ENCODE data around the gene PAQR4. TPM values are rescaled to one million over a fixed set of nuclear protein-coding genes. Genes with fewer than 3 reads are reported as not detected.

PAQR4 gene
- polyA plus RNA-seq, 1 experiment = 4.4 TPM

DNA sequence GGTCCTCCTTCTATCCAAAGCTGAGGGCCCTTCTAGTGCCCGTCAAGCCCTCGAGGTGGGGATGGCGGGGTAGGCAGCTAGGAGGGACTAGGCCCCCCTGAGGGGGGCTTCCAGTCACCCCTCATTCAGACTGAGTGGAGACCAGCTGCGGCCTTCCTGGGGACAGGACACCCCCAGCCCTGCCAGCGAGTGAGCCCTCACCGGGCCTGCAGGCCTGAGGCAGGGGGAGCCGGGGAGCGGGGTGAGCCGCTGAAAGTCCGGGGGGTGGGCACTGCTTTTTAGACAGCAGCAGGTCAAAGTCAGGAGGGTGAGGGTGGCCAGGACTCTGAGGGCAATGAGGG is 13.7 kb upstream of the PAQR4 start:
- POLR2A ChIA-PET = no interaction called here
- H3K27me3 ChIP-seq (ENCODE audit: control insufficient read depth, insufficient read depth, low read length) = peaks cover 8% of the 10 kb centered on the region; the same call in 1 of the 2 replicates
- CTCF ChIA-PET = interaction anchor here (1.0 kb wide), 1 partner anchor 8 kb away, joined by 3 read pairs; the partner anchor contains the start of gene KREMEN2
- no peaks in the 10 kb centered on the region for H3K36me3 ChIP-seq (ENCODE audit: control insufficient read depth, insufficient read depth, low read length)
- no peak overlapping the region for H3K4me3 ChIP-seq (ENCODE audit: low read depth, low read length)
- no peak for DNase-seq (ENCODE audit: low read depth)
- TF ChIP-seq, protein P1, sequence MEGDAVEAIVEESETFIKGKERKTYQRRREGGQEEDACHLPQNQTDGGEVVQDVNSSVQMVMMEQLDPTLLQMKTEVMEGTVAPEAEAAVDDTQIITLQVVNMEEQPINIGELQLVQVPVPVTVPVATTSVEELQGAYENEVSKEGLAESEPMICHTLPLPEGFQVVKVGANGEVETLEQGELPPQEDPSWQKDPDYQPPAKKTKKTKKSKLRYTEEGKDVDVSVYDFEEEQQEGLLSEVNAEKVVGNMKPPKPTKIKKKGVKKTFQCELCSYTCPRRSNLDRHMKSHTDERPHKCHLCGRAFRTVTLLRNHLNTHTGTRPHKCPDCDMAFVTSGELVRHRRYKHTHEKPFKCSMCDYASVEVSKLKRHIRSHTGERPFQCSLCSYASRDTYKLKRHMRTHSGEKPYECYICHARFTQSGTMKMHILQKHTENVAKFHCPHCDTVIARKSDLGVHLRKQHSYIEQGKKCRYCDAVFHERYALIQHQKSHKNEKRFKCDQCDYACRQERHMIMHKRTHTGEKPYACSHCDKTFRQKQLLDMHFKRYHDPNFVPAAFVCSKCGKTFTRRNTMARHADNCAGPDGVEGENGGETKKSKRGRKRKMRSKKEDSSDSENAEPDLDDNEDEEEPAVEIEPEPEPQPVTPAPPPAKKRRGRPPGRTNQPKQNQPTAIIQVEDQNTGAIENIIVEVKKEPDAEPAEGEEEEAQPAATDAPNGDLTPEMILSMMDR (IDR thresholded peaks at IDR 0.05; ENCODE audit: insufficient read depth, low read depth, low read length) = no peak

- peaks cover 8% of the 10 kb centered on the region; the same call in 1 of the 2 replicates for H3K27me3 ChIP-seq (ENCODE audit: control insufficient read depth, insufficient read depth, low read length)
- ChIA-PET POLR2A (no interaction called here), CTCF (interaction anchor here (1.0 kb wide), 2 partner anchors 8 to 29 kb away, joined by 3 read pairs; partner anchors contain the start of gene KREMEN2)
- DNase-seq (ENCODE audit: low read depth) = no peak
- H3K4me3 ChIP-seq (ENCODE audit: low read depth, low read length) = no peak overlapping the region
- TF ChIP-seq, protein P1 (IDR thresholded peaks at IDR 0.05; ENCODE audit: insufficient read depth, low read depth, low read length) = no peak
- H3K36me3 ChIP-seq (ENCODE audit: control insufficient read depth, insufficient read depth, low read length) = no peaks in the 10 kb centered on the region
Observed at GRCh38 chr16:2955779-2956578, 13.2 kb upstream of the PAQR4 start.

GRCh38 chr16:2956579-2956956 is 12.6 kb upstream of the PAQR4 start:
- peaks cover 8% of the 10 kb centered on the region; the same call in 1 of the 2 replicates for H3K27me3 ChIP-seq (ENCODE audit: control insufficient read depth, insufficient read depth, low read length)
- POLR2A ChIA-PET = interaction anchor here (0.5 kb wide), 1 partner anchor 14 kb away, joined by 6 read pairs; no protein-coding TSS in a partner anchor
- no peaks in the 10 kb centered on the region for H3K36me3 ChIP-seq (ENCODE audit: control insufficient read depth, insufficient read depth, low read length)
- CTCF ChIA-PET = interaction anchor here (1.0 kb wide), 1 partner anchor 30 kb away, joined by 3 read pairs; no protein-coding TSS in a partner anchor
- DNase-seq (ENCODE audit: low read depth) = no peak
- TF ChIP-seq, protein P1 (IDR thresholded peaks at IDR 0.05; ENCODE audit: insufficient read depth, low read depth, low read length) = no peak
- H3K4me3 ChIP-seq (ENCODE audit: low read depth, low read length) = no peak overlapping the region

DNA sequence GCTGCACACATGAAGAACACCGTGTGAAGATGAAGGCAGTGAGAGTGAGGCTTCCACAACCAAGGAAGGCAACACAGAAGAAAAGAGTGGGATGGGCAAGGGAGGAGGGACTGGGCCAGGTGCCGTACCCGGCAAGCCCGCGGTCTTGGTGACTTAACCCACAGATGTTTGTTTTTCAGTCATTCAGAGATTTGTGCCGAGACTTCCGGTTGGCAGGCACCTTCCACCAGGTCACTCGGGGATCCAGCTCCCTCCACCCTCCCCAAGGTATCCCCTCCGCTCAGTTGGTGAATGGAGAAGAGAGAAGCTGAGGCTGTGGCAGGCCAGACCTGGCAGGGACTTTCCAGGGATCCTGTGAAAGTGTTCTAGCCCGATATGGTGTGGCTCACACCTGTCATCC is 9.9 kb upstream of the PAQR4 start:
- Histone ChIP-seq H3K36me3 (ENCODE audit: control insufficient read depth, insufficient read depth, low read length) (no peaks in the 10 kb centered on the region), H3K27me3 (ENCODE audit: control insufficient read depth, insufficient read depth, low read length) (peaks cover 25% of the 10 kb centered on the region), H3K4me3 (ENCODE audit: low read depth, low read length) (no peak overlapping the region)
- ChIA-PET POLR2A (no interaction called here), CTCF (interaction anchor here (0.8 to 1.9 kb wide), 4 partner anchors 22 to 47 kb away, joined by 3 to 5 read pairs (median 4); no protein-coding TSS in a partner anchor)
- no peak for DNase-seq (ENCODE audit: low read depth)
- TF ChIP-seq, protein P1 (IDR thresholded peaks at IDR 0.05; ENCODE audit: insufficient read depth, low read depth, low read length) = no peak

DNA sequence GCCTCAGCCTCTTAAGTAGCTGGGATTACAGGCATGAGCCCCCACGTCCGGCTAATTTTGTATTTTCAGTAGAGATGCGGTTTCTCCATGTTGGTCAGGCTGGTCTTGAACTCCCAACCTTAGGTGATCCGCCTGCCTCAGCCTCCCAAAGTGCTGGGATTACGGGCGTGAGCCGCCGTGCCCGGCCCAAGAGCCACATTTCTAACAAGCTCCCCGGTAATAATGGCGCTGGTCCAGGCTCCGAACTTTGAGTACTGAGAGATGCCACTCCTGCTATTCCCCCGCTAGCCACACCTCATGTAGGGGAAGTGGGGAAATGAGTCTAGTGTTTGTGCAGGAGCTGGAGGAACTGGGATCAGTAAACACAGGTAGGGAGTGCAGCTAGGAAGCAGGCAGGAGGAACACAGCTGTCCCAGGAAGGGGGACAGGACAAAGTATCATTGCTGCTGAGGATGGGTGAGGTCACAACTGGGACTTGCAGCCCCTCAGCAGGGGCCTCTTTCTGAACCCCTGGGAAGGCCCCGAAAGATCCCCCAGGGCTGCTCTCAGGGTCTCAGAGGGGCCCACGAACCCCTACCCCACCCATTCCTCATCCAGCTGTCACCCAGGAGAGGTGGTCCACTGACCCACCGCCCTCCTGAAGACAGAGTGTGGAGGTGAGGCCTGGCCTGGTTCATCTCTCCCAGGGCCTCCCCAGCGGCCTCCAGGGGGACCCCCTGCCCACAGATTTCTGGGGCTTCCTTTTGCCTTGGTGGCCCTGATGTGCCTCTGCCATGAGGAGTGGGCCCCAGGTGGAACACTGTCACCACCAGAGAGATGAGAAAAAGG is 8.8 kb upstream of the PAQR4 start:
- CTCF ChIA-PET = interaction anchor here (0.8 to 1.9 kb wide), 4 partner anchors 8 to 41 kb away, joined by 4 to 12 read pairs (median 5); no protein-coding TSS in a partner anchor
- no peak overlapping the region for H3K4me3 ChIP-seq (ENCODE audit: low read depth, low read length)
- H3K36me3 ChIP-seq (ENCODE audit: control insufficient read depth, insufficient read depth, low read length) = no peaks in the 10 kb centered on the region
- POLR2A ChIA-PET = no interaction called here
- DNase-seq (ENCODE audit: low read depth) = no peak
- TF ChIP-seq, protein P1 (IDR thresholded peaks at IDR 0.05; ENCODE audit: insufficient read depth, low read depth, low read length) = no peak
- peaks cover 31% of the 10 kb centered on the region for H3K27me3 ChIP-seq (ENCODE audit: control insufficient read depth, insufficient read depth, low read length)

Measured in BJ (cell line).